GM23338 (cell line): ENCODE results near the gene OR8G1.

Source experiments
- CREB1 ChIP-seq: fragments of 250-450 bp; sonication (Bioruptor Pico); IDR thresholded peaks from 2 replicates; pipeline ENCODE4 v1.5.0; 2020; ENCODE audit warnings: low read depth, mild to moderate bottlenecking, moderate library complexity
- CTCF ChIP-seq, 2 experiments: fragments of 200-600 bp in 1 of 2; sonication (generic) in 1 of 2; conservative IDR thresholded peaks; 2 replicates each; pipeline versions ENCODE4 v1.5.1 to v1.6.1; 2016 to 2017; ENCODE audit warnings: antibody characterized with exemption in 2 of 2, low read depth in 2 of 2, mild to moderate bottlenecking in 2 of 2, moderate library complexity in 1 of 2
- ETS1 ChIP-seq: IDR thresholded peaks from 2 replicates; pipeline ENCODE4 v1.6.1; 2016; ENCODE audit warnings: antibody characterized with exemption
- EZH2 ChIP-seq: fragments of 200-600 bp; sonication (generic); IDR thresholded peaks from one replicate; pipeline ENCODE4 v1.8.0; 2017; ENCODE audit warnings: antibody characterized with exemption, mild to moderate bottlenecking, low read depth; ENCODE audit not compliant: unreplicated experiment
- EZH2phosphoT487 ChIP-seq: fragments of 200-600 bp; sonication (generic); IDR thresholded peaks from one replicate; pipeline ENCODE4 v1.8.1; 2018; ENCODE audit warnings: antibody characterized with exemption; ENCODE audit not compliant: unreplicated experiment
- JUNB ChIP-seq: IDR thresholded peaks from one replicate; pipeline ENCODE4 v1.6.1; 2016; ENCODE audit warnings: antibody characterized with exemption; ENCODE audit not compliant: unreplicated experiment
- NANOG ChIP-seq: IDR thresholded peaks from 2 replicates; pipeline ENCODE4 v1.6.1; 2016; ENCODE audit warnings: antibody characterized with exemption, borderline replicate concordance
- POLR2AphosphoS5 ChIP-seq: IDR thresholded peaks from 2 replicates; pipeline ENCODE4 v1.6.1; 2016; ENCODE audit warnings: antibody characterized with exemption, low read depth
- REST ChIP-seq: IDR thresholded peaks from one replicate; pipeline ENCODE4 v1.6.1; 2018; ENCODE audit warnings: antibody characterized with exemption; ENCODE audit not compliant: unreplicated experiment
- STAT1 ChIP-seq: IDR thresholded peaks from one replicate; pipeline ENCODE4 v1.6.1; 2016; ENCODE audit warnings: antibody characterized with exemption; ENCODE audit not compliant: unreplicated experiment
- ZNF114 ChIP-seq: fragments of 250-450 bp; sonication (Bioruptor Pico); IDR thresholded peaks from 2 replicates; pipeline ENCODE4 v1.5.0; 2020; ENCODE audit warnings: mild to moderate bottlenecking, moderate library complexity
- ZNF331 ChIP-seq: fragments of 250-450 bp; sonication (Bioruptor Pico); IDR thresholded peaks from 2 replicates; pipeline ENCODE4 v1.5.0; 2020; ENCODE audit warnings: low read depth, mild to moderate bottlenecking, moderate library complexity

GRCh38 chr11:124276081-124276480 lies 35.2 kb downstream of the OR8G1 start:
- TF ChIP-seq ETS1 (no peak), CTCF (conservative IDR thresholded peaks at IDR 0.05; ENCODE audit: low read depth in 2 of 2) (no peak), EZH2 (no peak), REST (no peak), EZH2phosphoT487 (no peak), POLR2AphosphoS5 (no peak), JUNB (no peak), STAT1 (no peak), CREB1 (CRISPR knock-in tag) (no peak), ZNF331 (CRISPR knock-in tag) (no peak), NANOG (no peak), ZNF114 (CRISPR knock-in tag) (no peak)
